HepG2 (cell line): ENCODE measurements around the gene CAPZA1. TPM values are rescaled to one million over a fixed set of nuclear protein-coding genes. Genes with fewer than 3 reads are reported as not detected.

Experiments
- GATAD1 ChIP-seq: IDR thresholded peaks from 2 replicates; pipeline ENCODE4 v1.6.1; 2016; ENCODE audit warnings: missing genetic modification reagents, missing compliant biosample characterization
- GATAD2A ChIP-seq: IDR thresholded peaks from 2 replicates; pipeline ENCODE4 v1.6.1; 2016
- KDM5B ChIP-seq: sonication (generic); formaldehyde crosslinking; IDR thresholded peaks from 2 replicates; pipeline ENCODE4 v1.4.0; 2020; ENCODE audit warnings: missing genetic modification reagents, mild to moderate bottlenecking, borderline replicate concordance
- KLF15 ChIP-seq: sonication (generic); formaldehyde crosslinking; IDR thresholded peaks from 2 replicates; pipeline ENCODE4 v1.8.1; 2023; ENCODE audit warnings: borderline replicate concordance, mild to moderate bottlenecking, inconsistent platforms, missing genetic modification reagents, mixed read lengths
- RBAK ChIP-seq: sonication (generic); formaldehyde crosslinking; IDR thresholded peaks from 2 replicates; pipeline ENCODE4 v1.5.1; 2020; ENCODE audit warnings: mild to moderate bottlenecking, missing genetic modification reagents
- SALL1 ChIP-seq: sonication (generic); formaldehyde crosslinking; IDR thresholded peaks from 2 replicates; pipeline ENCODE4 v1.8.0; 2022; ENCODE audit warnings: mild to moderate bottlenecking, missing genetic modification reagents
- SSRP1 ChIP-seq: IDR thresholded peaks from 2 replicates; pipeline ENCODE4 v1.6.1; 2016; ENCODE audit warnings: control low read depth
- ZFP36L1 ChIP-seq: sonication (generic); formaldehyde crosslinking; IDR thresholded peaks from 2 replicates; pipeline ENCODE4 v1.8.0; 2022; ENCODE audit warnings: mild to moderate bottlenecking, missing genetic modification reagents, moderate library complexity
- ZFX ChIP-seq: sonication (generic); formaldehyde crosslinking; IDR thresholded peaks from 2 replicates; pipeline ENCODE4 v1.4.0; 2020; ENCODE audit warnings: mild to moderate bottlenecking, low read depth, missing genetic modification reagents, moderate library complexity
- ZFY ChIP-seq: sonication (generic); formaldehyde crosslinking; IDR thresholded peaks from 2 replicates; pipeline ENCODE4 v1.4.0; 2020; ENCODE audit warnings: missing genetic modification reagents
- ZNF12 ChIP-seq: sonication (generic); formaldehyde crosslinking; IDR thresholded peaks from 2 replicates; pipeline ENCODE4 v1.5.0; 2020; ENCODE audit warnings: missing genetic modification reagents
- ZNF256 ChIP-seq: sonication (generic); formaldehyde crosslinking; conservative IDR thresholded peaks from 2 replicates; pipeline ENCODE4 v1.4.0; 2020; ENCODE audit warnings: missing genetic modification reagents
- ZNF263 ChIP-seq: sonication (generic); formaldehyde crosslinking; IDR thresholded peaks from 2 replicates; pipeline ENCODE4 v1.4.0; 2020; ENCODE audit warnings: missing genetic modification reagents
- ZNF563 ChIP-seq: sonication (generic); formaldehyde crosslinking; IDR thresholded peaks from 2 replicates; pipeline ENCODE4 v1.8.0; 2022; ENCODE audit warnings: mild to moderate bottlenecking, moderate library complexity, missing genetic modification reagents
- ZNF619 ChIP-seq: sonication (generic); formaldehyde crosslinking; IDR thresholded peaks from 2 replicates; pipeline ENCODE4 v1.4.0; 2020; ENCODE audit warnings: mild to moderate bottlenecking, missing genetic modification reagents
- ZNF775 ChIP-seq: sonication (generic); formaldehyde crosslinking; IDR thresholded peaks from 2 replicates; pipeline ENCODE4 v1.4.0; 2020; ENCODE audit warnings: missing genetic modification reagents, mild to moderate bottlenecking, moderate library complexity, borderline replicate concordance
- ZNF879 ChIP-seq: sonication (generic); formaldehyde crosslinking; IDR thresholded peaks from 2 replicates; pipeline ENCODE4 v1.8.1; 2023; ENCODE audit warnings: missing genetic modification reagents
- ZNF891 ChIP-seq: sonication (generic); formaldehyde crosslinking; IDR thresholded peaks from 2 replicates; pipeline ENCODE4 v1.5.0; 2020; ENCODE audit warnings: mild to moderate bottlenecking, missing genetic modification reagents
- polyA plus RNA-seq, 8 experiments: library from polyadenylated mRNA; depleted of rRNA in 3 of 8; stranded (reverse) in 7 of 8; unstranded in 1 of 8; fragments of >200 nt; fragmentation: Illumina TruSeq in 4 of 8; extraction: Trizol in 4 of 8; gene quantifications; 2 replicates each; pipeline versions ENCODE4 v1.2.1 to v1.2.3, GENCODE V29; 2011 to 2016; ENCODE audit warnings: low read depth in 4 of 8, missing spikeins in 1 of 8, mixed read lengths in 1 of 8; ENCODE audit not compliant: insufficient read depth in 1 of 8
- total RNA-seq, 5 experiments: library from RNA; depleted of rRNA; stranded (reverse); fragments of >200 nt; fragmentation: Illumina TruSeq; extraction: Trizol; gene quantifications; 2 replicates each; pipeline ENCODE4 v1.2.3, GENCODE V29; 2016; ENCODE audit warnings: low read depth in 1 of 5
- TF ChIP-seq, protein P1 (sequence below): sonication (generic); formaldehyde crosslinking; IDR thresholded peaks from 2 replicates; pipeline ENCODE4 v1.8.1; 2023; ENCODE audit warnings: missing genetic modification reagents, inconsistent platforms, borderline replicate concordance
- TF ChIP-seq, protein P2 (sequence below): IDR thresholded peaks from 2 replicates; pipeline ENCODE4 v1.6.1; 2016; ENCODE audit warnings: missing genetic modification reagents, missing compliant biosample characterization
- TF ChIP-seq, protein P3 (sequence below): IDR thresholded peaks from 2 replicates; pipeline ENCODE4 v1.6.1; 2016; ENCODE audit warnings: missing compliant biosample characterization, missing genetic modification reagents, borderline replicate concordance
- TF ChIP-seq, protein P4 (sequence below): sonication (generic); formaldehyde crosslinking; IDR thresholded peaks from 2 replicates; pipeline ENCODE4 v1.4.0; 2020; ENCODE audit warnings: mild to moderate bottlenecking, low read depth, missing genetic modification reagents
- TF ChIP-seq, protein P5 (sequence below): sonication (generic); formaldehyde crosslinking; IDR thresholded peaks from 2 replicates; pipeline ENCODE4 v1.5.0; 2020; ENCODE audit warnings: mild to moderate bottlenecking, missing genetic modification reagents, borderline replicate concordance

Gene CAPZA1
- total and polyA plus RNA-seq, 2 of the 13 experiments (the other 11 are each of a cell fraction or from before 2014, with no cell fraction given), result 67.0 to 117 TPM

DNA sequence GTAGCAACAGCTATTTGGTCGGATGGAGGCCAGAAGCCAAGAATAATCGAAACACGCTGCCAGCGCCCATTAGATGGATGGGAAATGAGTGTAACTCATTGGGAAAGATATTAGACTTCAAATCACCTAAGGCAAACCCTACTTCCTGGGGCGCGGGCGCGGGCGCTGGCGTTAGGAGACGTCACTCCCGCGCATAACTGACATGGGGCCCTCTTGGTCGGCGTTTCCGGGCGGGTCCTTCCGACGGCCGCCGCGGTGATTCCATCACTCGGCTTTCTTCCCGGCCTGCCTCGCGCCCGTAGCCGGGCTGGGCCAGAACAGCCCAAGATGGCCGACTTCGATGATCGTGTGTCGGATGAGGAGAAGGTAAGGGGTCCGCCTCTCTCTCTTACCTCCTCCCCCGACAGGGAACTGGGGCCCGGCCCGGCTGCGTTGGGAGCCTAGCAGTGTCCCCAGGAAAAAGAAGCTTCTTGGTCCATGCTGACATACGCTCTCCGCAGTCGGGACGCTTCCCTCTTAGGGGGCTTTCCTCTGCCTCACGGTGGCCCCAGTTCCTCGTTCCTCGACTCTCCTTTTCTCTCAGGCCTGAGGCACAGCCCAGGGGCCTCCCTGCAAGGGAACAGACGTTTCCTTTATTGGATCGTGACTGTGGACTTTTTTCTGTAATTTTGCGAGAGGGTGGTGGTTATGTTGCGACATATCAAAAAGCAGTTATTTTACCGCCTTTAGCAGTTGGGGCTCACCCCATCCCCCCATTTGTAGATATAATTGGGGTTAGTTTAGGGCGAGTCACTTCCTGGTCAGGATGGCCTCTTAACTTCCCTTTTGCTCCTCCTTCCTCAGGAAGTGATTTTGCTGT lies at the start of gene CAPZA1 (continued):
- TF ChIP-seq, protein P1, sequence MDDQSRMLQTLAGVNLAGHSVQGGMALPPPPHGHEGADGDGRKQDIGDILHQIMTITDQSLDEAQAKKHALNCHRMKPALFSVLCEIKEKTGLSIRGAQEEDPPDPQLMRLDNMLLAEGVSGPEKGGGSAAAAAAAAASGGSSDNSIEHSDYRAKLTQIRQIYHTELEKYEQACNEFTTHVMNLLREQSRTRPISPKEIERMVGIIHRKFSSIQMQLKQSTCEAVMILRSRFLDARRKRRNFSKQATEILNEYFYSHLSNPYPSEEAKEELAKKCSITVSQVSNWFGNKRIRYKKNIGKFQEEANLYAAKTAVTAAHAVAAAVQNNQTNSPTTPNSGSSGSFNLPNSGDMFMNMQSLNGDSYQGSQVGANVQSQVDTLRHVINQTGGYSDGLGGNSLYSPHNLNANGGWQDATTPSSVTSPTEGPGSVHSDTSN (CRISPR knock-in tag), result no peak
- TF ChIP-seq SSRP1 (no peak), GATAD2A (peak; percentile 58; the same call in 1 of the 2 replicates), ZFX (CRISPR knock-in tag) (peak; percentile 83), ZFP36L1 (0 out of 2 replicates have a peak, but pooled peaks have one; percentile 74), ZNF619 (CRISPR knock-in tag) (no peak), RBAK (CRISPR knock-in tag) (no peak), GATAD1 (peak; percentile 85), ZNF263 (no peak), ZNF879 (CRISPR knock-in tag) (peak; percentile 50; the same call in 1 of the 2 replicates), ZNF12 (CRISPR knock-in tag) (no peak), ZNF775 (CRISPR knock-in tag) (0 out of 2 replicates have a peak, but pooled peaks have one; percentile 15), ZNF563 (CRISPR knock-in tag) (peak; percentile 43; the same call in 1 of the 2 replicates), KDM5B (CRISPR knock-in tag) (0 out of 2 replicates have a peak, but pooled peaks have one; percentile 60), ZNF891 (CRISPR knock-in tag) (0 out of 2 replicates have a peak, but pooled peaks have one; percentile 34), SALL1 (peak; percentile 53), KLF15 (no peak), ZFY (CRISPR knock-in tag) (peak; percentile 74; the same call in 1 of the 2 replicates), ZNF256 (no peak)
- TF ChIP-seq, protein P2, sequence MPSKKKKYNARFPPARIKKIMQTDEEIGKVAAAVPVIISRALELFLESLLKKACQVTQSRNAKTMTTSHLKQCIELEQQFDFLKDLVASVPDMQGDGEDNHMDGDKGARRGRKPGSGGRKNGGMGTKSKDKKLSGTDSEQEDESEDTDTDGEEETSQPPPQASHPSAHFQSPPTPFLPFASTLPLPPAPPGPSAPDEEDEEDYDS, result peak; percentile 50; the same call in 1 of the 2 replicates
- TF ChIP-seq, protein P3, sequence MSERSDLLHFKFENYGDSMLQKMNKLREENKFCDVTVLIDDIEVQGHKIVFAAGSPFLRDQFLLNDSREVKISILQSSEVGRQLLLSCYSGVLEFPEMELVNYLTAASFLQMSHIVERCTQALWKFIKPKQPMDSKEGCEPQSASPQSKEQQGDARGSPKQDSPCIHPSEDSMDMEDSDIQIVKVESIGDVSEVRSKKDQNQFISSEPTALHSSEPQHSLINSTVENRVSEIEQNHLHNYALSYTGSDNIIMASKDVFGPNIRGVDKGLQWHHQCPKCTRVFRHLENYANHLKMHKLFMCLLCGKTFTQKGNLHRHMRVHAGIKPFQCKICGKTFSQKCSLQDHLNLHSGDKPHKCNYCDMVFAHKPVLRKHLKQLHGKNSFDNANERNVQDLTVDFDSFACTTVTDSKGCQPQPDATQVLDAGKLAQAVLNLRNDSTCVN, result no peak
- TF ChIP-seq, protein P4, sequence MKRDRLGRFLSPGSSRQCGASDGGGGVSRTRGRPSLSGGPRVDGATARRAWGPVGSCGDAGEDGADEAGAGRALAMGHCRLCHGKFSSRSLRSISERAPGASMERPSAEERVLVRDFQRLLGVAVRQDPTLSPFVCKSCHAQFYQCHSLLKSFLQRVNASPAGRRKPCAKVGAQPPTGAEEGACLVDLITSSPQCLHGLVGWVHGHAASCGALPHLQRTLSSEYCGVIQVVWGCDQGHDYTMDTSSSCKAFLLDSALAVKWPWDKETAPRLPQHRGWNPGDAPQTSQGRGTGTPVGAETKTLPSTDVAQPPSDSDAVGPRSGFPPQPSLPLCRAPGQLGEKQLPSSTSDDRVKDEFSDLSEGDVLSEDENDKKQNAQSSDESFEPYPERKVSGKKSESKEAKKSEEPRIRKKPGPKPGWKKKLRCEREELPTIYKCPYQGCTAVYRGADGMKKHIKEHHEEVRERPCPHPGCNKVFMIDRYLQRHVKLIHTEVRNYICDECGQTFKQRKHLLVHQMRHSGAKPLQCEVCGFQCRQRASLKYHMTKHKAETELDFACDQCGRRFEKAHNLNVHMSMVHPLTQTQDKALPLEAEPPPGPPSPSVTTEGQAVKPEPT (CRISPR knock-in tag), result no peak
- TF ChIP-seq, protein P5, sequence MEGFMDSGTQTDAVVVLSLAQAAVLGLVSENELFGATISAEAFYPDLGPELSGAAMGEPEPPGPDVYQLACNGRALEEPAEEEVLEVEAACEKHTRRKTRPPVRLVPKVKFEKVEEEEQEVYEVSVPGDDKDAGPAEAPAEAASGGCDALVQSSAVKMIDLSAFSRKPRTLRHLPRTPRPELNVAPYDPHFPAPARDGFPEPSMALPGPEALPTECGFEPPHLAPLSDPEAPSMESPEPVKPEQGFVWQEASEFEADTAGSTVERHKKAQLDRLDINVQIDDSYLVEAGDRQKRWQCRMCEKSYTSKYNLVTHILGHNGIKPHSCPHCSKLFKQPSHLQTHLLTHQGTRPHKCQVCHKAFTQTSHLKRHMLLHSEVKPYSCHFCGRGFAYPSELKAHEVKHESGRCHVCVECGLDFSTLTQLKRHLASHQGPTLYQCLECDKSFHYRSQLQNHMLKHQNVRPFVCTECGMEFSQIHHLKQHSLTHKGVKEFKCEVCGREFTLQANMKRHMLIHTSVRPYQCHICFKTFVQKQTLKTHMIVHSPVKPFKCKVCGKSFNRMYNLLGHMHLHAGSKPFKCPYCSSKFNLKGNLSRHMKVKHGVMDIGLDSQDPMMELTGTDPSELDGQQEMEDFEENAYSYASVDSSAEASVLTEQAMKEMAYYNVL (CRISPR knock-in tag), result peak; percentile 37; the same call in 1 of the 2 replicates
